Stomach smooth muscle (tissue), 2 donors: ENCODE data around the gene CLDN18.

Source experiments
- H3K27ac ChIP-seq: one replicate; pipeline ENCODE4 v1.7.0; 2013; ENCODE audit warnings: mild to moderate bottlenecking, low read length, inconsistent platforms
- H3K27me3 ChIP-seq, 2 donors: one replicate each; pipeline ENCODE4 v1.7.0; 2013; ENCODE audit warnings: low read length in 2 of 2; ENCODE audit not compliant: insufficient read depth in 2 of 2, control insufficient read depth in 1 of 2
- H3K36me3 ChIP-seq, 2 donors: one replicate each; pipeline ENCODE4 v1.7.0; 2013; ENCODE audit warnings: low read length in 2 of 2; ENCODE audit not compliant: control insufficient read depth in 2 of 2, insufficient read depth in 2 of 2
- H3K4me1 ChIP-seq: one replicate; pipeline ENCODE4 v1.7.0; 2013; ENCODE audit warnings: low read length; ENCODE audit not compliant: control insufficient read depth, insufficient read depth
- H3K4me3 ChIP-seq, 2 donors: one replicate each; pipeline ENCODE4 v1.7.0; 2013; ENCODE audit warnings: low read length in 2 of 2
- H3K9ac ChIP-seq, 2 donors: one replicate each; pipeline ENCODE4 v1.7.0; 2013; ENCODE audit warnings: low read length in 2 of 2, mild to moderate bottlenecking in 1 of 2
- H3K9me3 ChIP-seq, 2 donors: one replicate each; pipeline ENCODE4 v1.7.0; 2013; ENCODE audit warnings: low read length in 2 of 2; ENCODE audit not compliant: control insufficient read depth in 2 of 2
- donor health status: healthy.
- donor health status: Pancreatic carcinoma.

Gene CLDN18

DNA sequence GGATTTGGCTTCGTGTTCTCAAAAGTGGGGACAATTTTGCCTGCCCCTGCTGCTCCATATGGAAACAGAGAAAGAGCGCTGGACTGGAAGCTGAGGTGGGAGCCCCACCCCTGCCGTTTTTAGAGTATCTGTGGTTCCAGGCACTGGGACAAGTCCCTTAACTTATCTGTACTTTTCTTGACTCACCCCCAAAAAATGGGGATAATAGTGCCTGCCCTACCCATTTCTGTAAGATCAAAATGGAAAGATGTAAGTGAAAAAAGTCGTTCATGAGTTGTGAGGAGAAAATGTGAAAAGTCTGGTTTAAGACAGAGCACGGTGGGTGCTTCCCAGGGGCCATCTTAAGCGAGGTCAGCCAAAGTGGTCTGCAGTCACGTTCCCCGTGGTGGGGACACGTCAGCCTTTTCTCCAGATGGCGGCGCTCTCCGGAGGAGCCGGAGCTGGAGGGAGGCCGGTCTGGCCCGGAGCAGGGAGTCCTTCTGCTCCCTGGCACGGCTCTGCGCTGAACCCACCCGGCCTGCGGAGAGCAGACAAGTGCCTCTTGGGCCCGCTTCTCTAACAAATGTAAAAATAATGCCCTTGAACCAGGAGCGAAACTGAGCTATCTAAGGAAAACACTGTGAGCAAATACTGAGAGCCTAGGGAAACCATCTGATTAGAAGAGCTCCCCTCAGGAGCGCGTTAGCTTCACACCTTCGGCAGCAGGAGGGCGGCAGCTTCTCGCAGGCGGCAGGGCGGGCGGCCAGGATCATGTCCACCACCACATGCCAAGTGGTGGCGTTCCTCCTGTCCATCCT is at the start of gene CLDN18:
Gene CLDN18, plus strand, starts transcription at position 690 of the 797 bp plus-strand sequence. Its CDS starts 61 bp downstream, at position 751.
- no peaks in the 10 kb centered on the region for H3K4me1 ChIP-seq
- no peaks in the 10 kb centered on the region for H3K9me3 ChIP-seq
- H3K27me3 ChIP-seq = no peaks in the 10 kb centered on the region
- H3K27ac ChIP-seq = no peak within 1 kb of the TSS
- no peak within 1 kb of the TSS for H3K4me3 ChIP-seq
- H3K36me3 ChIP-seq = no peaks in the 10 kb centered on the region
- H3K9ac ChIP-seq = no peak within 1 kb of the TSS

DNA sequence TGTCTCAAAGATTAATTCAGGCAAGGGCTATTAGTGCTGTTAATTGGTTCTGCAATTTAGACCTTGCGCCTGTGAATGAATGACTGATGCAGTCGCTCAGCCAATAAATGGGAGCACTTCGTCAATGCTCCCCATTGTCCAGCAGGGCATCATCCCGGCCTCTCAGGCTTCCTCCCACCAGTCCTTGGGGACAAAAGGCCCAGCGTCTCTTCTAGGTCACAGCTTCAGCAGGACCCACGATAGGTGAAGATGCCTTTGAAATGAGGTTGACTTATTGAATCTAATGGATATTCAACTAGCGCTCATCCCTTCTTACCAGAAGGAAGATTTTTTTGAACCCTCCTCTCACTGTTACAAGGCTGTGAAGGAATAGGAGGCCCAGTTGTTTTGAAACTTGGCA is 47.7 kb upstream of the CLDN18 start:
- no peak overlapping the region for H3K9ac ChIP-seq
- no peaks in the 10 kb centered on the region for H3K27me3 ChIP-seq
- no peaks in the 10 kb centered on the region for H3K36me3 ChIP-seq
- no peak overlapping the region for H3K27ac ChIP-seq
- no peak overlapping the region for H3K4me3 ChIP-seq
- no peaks in the 10 kb centered on the region for H3K9me3 ChIP-seq
- H3K4me1 ChIP-seq = no peaks in the 10 kb centered on the region

DNA sequence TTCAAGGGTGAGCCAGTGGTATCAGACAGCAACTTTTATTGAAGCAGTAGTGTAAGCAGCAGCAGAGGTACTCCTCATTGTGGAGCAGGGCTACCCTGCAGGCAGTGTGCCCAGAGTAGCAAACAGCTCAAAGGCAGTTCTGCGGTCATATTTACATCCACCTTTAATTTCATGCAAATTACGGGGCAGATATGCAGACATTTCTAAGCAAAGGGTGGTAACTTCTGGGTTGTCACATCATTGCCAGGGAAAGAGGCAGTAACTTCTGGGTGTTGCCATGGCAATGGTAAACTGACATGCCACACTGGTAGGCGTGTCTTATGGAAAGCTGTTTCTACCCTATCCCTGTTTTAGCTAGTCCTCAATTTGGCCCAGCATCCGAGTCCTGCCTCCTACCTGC is 46.5 kb upstream of the CLDN18 start:
- Histone ChIP-seq H3K4me1 (no peaks in the 10 kb centered on the region), H3K9me3 (no peaks in the 10 kb centered on the region)

DNA sequence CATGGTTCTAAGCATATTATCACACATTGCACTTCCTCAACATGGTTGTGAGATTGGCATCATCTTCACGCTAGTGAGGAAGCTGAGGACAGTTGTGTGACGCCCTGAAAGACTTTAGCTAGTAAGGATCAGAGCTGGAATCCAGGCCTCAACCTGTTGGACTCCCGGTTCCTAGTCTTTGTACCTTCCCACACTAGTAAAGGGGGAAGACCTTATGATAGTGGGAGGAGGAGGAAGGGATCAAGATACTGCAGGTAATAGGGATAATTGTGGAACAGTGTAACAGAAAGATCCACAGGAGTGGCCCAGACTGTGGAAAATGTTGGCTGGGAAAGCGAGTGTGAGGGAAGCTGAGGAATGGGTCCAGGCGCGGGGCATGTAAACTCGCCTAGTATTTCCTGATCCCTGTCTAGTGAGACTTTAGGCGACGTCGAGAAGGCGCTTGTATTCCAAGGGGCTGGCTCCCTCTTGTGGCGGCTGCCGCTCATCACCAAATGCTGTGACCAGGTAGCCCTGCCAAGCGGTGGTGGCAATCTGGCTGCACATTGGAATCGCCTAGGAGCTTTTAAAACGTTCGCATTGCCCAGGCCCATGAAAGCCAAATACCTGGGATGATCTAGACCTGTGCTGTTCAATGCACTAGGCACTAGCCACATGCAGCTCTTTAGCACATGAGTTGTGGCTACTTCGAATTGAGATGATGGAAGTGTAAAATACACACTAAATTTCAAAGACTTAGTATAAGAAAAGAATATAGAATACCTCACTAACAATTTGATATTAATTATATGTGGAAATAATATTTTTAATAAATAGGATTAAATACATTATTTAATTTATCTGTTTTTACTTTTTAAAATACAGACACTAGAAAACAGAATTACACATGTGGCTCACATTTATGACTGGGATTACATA is 38.8 kb upstream of the CLDN18 start:
- Histone ChIP-seq H3K27ac (no peak overlapping the region), H3K9me3 (no peaks in the 10 kb centered on the region), H3K36me3 (no peaks in the 10 kb centered on the region), H3K9ac (no peak overlapping the region), H3K4me1 (no peaks in the 10 kb centered on the region), H3K27me3 (peaks cover 0 to 4% of the 10 kb centered on the region in 2 donors), H3K4me3 (no peak overlapping the region)

More for the DNA sequence above, 46.5 kb upstream of the CLDN18 start:
- Histone ChIP-seq H3K9ac (no peak overlapping the region), H3K36me3 (no peaks in the 10 kb centered on the region), H3K4me3 (no peak overlapping the region), H3K27ac (no peak overlapping the region), H3K27me3 (no peaks in the 10 kb centered on the region)

DNA sequence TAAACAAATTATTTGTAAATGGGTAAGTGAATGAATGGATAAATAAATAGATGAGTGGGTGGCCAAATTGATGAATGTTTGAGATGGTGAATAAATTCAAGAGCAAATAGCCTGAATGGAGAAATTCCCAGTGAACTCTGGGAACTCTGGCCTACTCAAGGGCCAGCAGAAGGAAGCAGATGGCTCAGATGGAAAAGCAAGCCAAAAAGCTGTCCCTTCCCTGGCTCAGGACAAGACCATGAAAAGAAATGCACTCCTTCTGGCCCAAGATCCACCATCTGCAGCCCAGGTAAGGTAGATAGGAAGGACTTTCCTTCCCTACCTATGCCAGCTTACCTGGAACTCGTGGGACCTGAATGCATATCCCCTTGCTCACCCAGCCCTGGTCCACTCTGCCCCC is 37.6 kb upstream of the CLDN18 start:
- H3K36me3 ChIP-seq = no peaks in the 10 kb centered on the region
- no peaks in the 10 kb centered on the region for H3K9me3 ChIP-seq
- no peaks in the 10 kb centered on the region for H3K4me1 ChIP-seq
- H3K9ac ChIP-seq = no peak overlapping the region
- peaks cover 0 to 4% of the 10 kb centered on the region in 2 donors for H3K27me3 ChIP-seq
- no peak overlapping the region for H3K4me3 ChIP-seq
- no peak overlapping the region for H3K27ac ChIP-seq

DNA sequence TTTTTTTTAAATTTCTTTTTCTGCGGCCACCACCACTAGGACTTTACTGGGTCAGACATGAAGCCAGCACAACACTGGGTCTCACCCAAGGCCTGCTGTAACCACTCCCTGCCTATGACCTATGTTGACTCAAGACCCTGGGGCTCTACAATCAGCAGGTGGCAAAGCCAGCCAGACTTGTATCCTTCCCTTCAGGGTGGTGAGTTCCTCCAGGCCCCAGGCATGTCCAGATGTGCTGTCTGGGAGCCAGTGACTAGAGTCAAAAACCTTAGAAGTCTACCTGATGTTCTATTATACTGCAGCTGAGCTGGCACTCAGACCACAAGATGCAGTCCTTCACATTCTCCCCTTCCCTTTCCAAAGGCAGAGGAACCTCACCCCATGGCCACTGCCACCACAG is 31.6 kb upstream of the CLDN18 start:
- Histone ChIP-seq H3K4me3 (no peak overlapping the region), H3K27ac (no peak overlapping the region), H3K4me1 (no peaks in the 10 kb centered on the region), H3K36me3 (no peaks in the 10 kb centered on the region), H3K27me3 (peaks cover 0 to 2% of the 10 kb centered on the region in 2 donors), H3K9ac (no peak overlapping the region), H3K9me3 (peaks cover 0 to 2% of the 10 kb centered on the region in 2 donors)

DNA sequence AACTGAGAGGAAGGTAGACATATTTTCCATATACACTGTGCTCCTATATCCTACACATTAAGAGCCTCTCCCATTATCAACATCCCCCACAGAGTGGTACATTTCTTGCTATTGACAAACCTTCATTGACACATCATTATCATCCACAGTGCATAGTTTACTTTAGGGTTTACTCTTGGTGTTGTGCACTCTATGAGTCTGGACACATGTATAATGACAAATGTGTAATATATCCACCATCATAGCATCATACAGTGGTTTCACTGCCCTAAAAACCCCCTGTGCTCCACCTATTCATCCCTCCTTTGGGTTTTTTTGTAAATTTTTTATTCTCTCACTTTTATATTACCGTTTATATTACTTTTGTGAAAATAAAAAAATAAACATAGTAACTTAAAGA is 22.2 kb upstream of the CLDN18 start:
- no peak overlapping the region for H3K27ac ChIP-seq
- no peaks in the 10 kb centered on the region for H3K27me3 ChIP-seq
- no peak overlapping the region for H3K9ac ChIP-seq
- H3K4me1 ChIP-seq = no peaks in the 10 kb centered on the region
- H3K36me3 ChIP-seq = no peaks in the 10 kb centered on the region
- no peak overlapping the region for H3K4me3 ChIP-seq
- H3K9me3 ChIP-seq = no peaks in the 10 kb centered on the region

DNA sequence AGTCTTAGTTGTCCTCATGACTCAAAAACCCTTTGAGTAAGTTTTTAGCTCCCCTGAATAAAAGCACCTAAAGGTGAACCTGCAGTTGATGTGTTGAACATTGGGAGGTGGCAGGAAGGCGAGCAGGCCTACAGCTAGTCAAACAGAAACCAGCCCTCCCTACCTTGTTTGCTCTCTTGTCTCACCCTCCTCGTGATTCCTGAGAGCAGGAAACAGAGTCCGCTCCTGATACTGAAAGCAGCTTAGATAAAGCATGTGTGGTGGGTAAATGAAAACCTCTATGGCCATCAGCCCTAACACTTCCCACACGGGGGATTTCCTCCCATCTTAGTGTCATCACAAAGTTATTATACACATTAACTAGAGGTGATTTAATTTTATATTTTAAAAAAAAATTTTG is 21.8 kb upstream of the CLDN18 start:
- no peaks in the 10 kb centered on the region for H3K9me3 ChIP-seq
- no peak overlapping the region for H3K9ac ChIP-seq
- H3K27ac ChIP-seq = no peak overlapping the region
- no peaks in the 10 kb centered on the region for H3K36me3 ChIP-seq
- H3K27me3 ChIP-seq = no peaks in the 10 kb centered on the region
- no peaks in the 10 kb centered on the region for H3K4me1 ChIP-seq
- no peak overlapping the region for H3K4me3 ChIP-seq

DNA sequence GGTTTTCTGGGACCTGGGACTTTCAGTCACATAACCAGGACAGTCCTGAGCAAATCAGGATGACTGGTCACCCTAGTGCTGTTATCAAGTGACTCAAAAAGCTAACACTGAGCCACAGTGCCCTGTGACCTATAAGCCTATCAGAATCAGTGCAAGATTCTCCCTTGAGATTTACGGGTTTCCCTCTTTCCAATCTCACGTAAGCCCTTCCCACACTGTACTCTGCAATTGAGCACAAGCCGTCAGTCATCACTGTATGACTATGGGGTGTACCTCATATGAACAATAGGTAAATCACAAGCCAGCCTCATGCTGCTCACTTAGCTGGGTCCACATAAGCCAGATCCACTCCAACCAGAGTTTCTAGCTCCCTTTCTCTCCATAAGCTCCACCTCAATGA is 21.0 kb upstream of the CLDN18 start:
- H3K4me1 ChIP-seq = no peaks in the 10 kb centered on the region
- H3K4me3 ChIP-seq = no peak overlapping the region
- no peak overlapping the region for H3K9ac ChIP-seq
- peaks cover 0 to under 1% of the 10 kb centered on the region in 2 donors for H3K9me3 ChIP-seq
- H3K27ac ChIP-seq = no peak overlapping the region
- H3K36me3 ChIP-seq = no peaks in the 10 kb centered on the region
- H3K27me3 ChIP-seq = no peaks in the 10 kb centered on the region

DNA sequence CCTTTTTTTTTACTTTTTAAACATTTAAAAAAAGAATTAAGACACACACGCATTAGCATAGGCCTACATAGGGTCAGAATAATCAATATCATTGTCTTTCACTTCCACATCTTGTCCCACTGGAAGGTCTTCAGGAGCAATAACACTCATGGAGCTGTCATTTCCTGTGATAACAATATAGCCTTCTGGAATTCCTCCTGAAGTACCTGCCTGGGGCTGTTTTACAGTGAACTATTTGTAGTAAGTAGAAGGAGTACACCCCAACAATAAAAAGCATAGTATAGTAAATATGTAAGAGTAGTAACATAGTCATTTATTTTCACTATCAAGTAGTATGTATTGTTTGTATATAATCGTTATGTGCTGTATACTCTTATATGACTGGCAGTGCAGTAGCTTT is 19.5 kb upstream of the CLDN18 start:
- Histone ChIP-seq H3K4me3 (no peak overlapping the region), H3K27me3 (no peaks in the 10 kb centered on the region), H3K27ac (no peak overlapping the region), H3K4me1 (no peaks in the 10 kb centered on the region), H3K9ac (no peak overlapping the region), H3K9me3 (peaks cover 0 to 3% of the 10 kb centered on the region in 2 donors), H3K36me3 (no peaks in the 10 kb centered on the region)
